GM21526 (cell line): ENCODE results near the gene NPL.

ENCODE experiments used
- ATAC-seq: cut with Tn5 transposase; IDR thresholded peaks from one replicate; pipeline ENCODE4 v1.9.1; 2021; ENCODE audit warnings: moderate library complexity; ENCODE audit not compliant: unreplicated experiment, low FRiP score

NPL gene

GRCh38 chr1:182811975-182812722 is 22.6 kb downstream of the NPL start:
- ATAC-seq, result no peak

GRCh38 chr1:182816863-182817262 is 27.3 kb downstream of the NPL start:
- ATAC-seq, result no peak

GRCh38 chr1:182817802-182818201 is 28.2 kb downstream of the NPL start:
- no peak for ATAC-seq

- ATAC-seq, result no peak
Observed at GRCh38 chr1:182823220-182823619, 33.6 kb downstream of the NPL start.

GRCh38 chr1:182826892-182827291 is 37.3 kb downstream of the NPL start:
- ATAC-seq, result no peak

GRCh38 chr1:182829285-182829932 is 39.8 kb downstream of the NPL start:
- peak; percentile 74 for ATAC-seq

GRCh38 chr1:182833271-182833670 is 43.7 kb downstream of the NPL start:
- ATAC-seq, result no peak

- ATAC-seq, result no peak
Observed at GRCh38 chr1:182834326-182834725, 44.8 kb downstream of the NPL start.

GRCh38 chr1:182835806-182836205 is 46.2 kb downstream of the NPL start:
- ATAC-seq, result no peak

GRCh38 chr1:182839209-182840066 is 49.9 kb downstream of the NPL start, which contains the start of gene DHX9:
Gene DHX9 (plus strand): TSS chr1:182839347. CDS start chr1:182842567, 3,220 bp downstream.
- peak; percentile 70 for ATAC-seq

- ATAC-seq, result no peak
Observed at GRCh38 chr1:182841368-182841988, 51.9 kb downstream of the NPL start.

GRCh38 chr1:182842265-182842664 is 52.7 kb downstream of the NPL start:
- no peak for ATAC-seq

GRCh38 chr1:182845379-182845778 is 55.8 kb downstream of the NPL start:
- ATAC-seq, result no peak

- ATAC-seq, result no peak
Observed at GRCh38 chr1:182845894-182846293, 56.3 kb downstream of the NPL start.

GRCh38 chr1:182847105-182847504 is 57.5 kb downstream of the NPL start:
- ATAC-seq, result no peak

- no peak for ATAC-seq
Observed at GRCh38 chr1:182848736-182849135, 59.2 kb downstream of the NPL start.

GRCh38 chr1:182850319-182850718 is 60.7 kb downstream of the NPL start:
- no peak for ATAC-seq

- ATAC-seq, result no peak
Observed at GRCh38 chr1:182851825-182852224, 62.3 kb downstream of the NPL start.

- ATAC-seq, result no peak
Observed at GRCh38 chr1:182855911-182856310, 66.3 kb downstream of the NPL start.

GRCh38 chr1:182857212-182857611 is 67.6 kb downstream of the NPL start:
- no peak for ATAC-seq

- ATAC-seq, result no peak
Observed at GRCh38 chr1:182860658-182861057, 71.1 kb downstream of the NPL start.
